ENCODE results near the gene ANGPTL2. TPM values are rescaled to one million over a fixed set of nuclear protein-coding genes. Genes with fewer than 3 reads are reported as not detected.

ANGPTL2 gene
- polyA plus RNA-seq, 2 of the 4 experiments (the other 2 are of a cell fraction), result 0.06 TPM; not detected in 1

DNA sequence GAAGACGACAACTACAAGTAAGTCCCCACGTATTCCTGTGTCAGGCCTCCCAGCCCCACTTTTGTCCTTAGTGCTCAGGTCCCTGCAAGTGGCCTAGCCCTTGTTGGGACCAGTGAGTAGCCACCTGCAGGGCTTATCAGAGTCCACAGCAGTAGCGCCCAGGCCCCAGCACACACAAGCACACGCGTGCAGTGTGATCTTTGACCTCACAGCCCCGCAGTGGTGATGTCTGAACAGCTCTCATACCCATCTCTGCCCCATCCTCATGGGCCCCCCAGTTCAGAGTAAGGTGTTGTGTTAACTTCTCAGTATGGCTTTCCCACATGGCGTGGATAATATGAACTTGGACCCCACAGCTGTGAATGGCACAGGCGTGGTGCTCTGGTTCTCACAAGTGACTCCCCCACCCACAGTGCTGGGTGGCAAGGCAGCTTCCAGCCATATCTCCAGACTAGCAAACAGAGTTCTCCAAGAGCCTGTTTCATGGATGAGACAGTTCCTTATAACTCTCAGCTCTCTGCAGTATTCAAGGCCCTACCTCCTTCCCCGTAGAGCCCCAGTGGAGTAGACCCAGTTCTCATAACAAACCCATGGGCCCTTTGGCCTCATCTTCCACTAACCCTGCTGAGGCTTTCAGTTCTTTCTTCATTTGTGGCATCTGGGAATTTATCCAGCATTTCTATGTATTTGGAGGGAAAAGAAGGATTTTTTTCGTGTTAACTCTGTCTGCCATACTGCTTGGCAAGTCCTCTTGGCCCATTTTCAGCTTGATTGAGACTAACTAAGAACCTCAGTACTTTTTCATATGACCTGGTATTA, 46.5 kb upstream of the ANGPTL2 start:
- Histone ChIP-seq H3K4me3 (no peak overlapping the region), H3K27ac (no peak overlapping the region), H3K9me3 (no peaks in the 10 kb centered on the region), H3K4me1 (0 out of 3 replicates have a peak, but pooled peaks cover 6% of the 10 kb centered on the region), H3K4me2 (no peak overlapping the region)
- FAIRE-seq (no peak), DNase-seq (ENCODE audit: low read depth in 1 of 2, low spot score in 1 of 2) (no peak), ATAC-seq (no peak)
- TF ChIP-seq, protein P1, sequence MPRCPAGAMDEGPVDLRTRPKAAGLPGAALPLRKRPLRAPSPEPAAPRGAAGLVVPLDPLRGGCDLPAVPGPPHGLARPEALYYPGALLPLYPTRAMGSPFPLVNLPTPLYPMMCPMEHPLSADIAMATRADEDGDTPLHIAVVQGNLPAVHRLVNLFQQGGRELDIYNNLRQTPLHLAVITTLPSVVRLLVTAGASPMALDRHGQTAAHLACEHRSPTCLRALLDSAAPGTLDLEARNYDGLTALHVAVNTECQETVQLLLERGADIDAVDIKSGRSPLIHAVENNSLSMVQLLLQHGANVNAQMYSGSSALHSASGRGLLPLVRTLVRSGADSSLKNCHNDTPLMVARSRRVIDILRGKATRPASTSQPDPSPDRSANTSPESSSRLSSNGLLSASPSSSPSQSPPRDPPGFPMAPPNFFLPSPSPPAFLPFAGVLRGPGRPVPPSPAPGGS (IDR thresholded peaks at IDR 0.05), result no peak
- no peak for TF ChIP-seq ZC3H11A (IDR thresholded peaks at IDR 0.05)
- no peak for TF ChIP-seq KDM5A (IDR thresholded peaks at IDR 0.05)
- TF ChIP-seq HOXB5 (CRISPR knock-in tag; IDR thresholded peaks at IDR 0.05), result no peak
- TF ChIP-seq FOSB (CRISPR knock-in tag; IDR thresholded peaks at IDR 0.05), result no peak
- TF ChIP-seq, protein P2, sequence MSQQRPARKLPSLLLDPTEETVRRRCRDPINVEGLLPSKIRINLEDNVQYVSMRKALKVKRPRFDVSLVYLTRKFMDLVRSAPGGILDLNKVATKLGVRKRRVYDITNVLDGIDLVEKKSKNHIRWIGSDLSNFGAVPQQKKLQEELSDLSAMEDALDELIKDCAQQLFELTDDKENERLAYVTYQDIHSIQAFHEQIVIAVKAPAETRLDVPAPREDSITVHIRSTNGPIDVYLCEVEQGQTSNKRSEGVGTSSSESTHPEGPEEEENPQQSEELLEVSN (IDR thresholded peaks at IDR 0.05; ENCODE audit: borderline replicate concordance, low read depth), result no peak
- no peak for TF ChIP-seq EHMT2 (IDR thresholded peaks at IDR 0.05; ENCODE audit: low read depth)
- TF ChIP-seq ZNF302 (CRISPR knock-in tag; IDR thresholded peaks at IDR 0.05), result no peak
- no peak for TF ChIP-seq SMC3 (IDR thresholded peaks at IDR 0.05)
- TF ChIP-seq CEBPB (IDR thresholded peaks at IDR 0.05), result no peak
- CTCF ChIA-PET, result interaction anchor here (1.0 to 1.2 kb wide), 2 partner anchors 204 to 230 kb away, joined by 3 read pairs; no protein-coding TSS in a partner anchor
- POLR2A ChIA-PET, result no interaction called here
- 80% methylated on average over 8 of the region's 10 CpGs for WGBS (ENCODE audit: missing lambda C conversion rate)

DNA sequence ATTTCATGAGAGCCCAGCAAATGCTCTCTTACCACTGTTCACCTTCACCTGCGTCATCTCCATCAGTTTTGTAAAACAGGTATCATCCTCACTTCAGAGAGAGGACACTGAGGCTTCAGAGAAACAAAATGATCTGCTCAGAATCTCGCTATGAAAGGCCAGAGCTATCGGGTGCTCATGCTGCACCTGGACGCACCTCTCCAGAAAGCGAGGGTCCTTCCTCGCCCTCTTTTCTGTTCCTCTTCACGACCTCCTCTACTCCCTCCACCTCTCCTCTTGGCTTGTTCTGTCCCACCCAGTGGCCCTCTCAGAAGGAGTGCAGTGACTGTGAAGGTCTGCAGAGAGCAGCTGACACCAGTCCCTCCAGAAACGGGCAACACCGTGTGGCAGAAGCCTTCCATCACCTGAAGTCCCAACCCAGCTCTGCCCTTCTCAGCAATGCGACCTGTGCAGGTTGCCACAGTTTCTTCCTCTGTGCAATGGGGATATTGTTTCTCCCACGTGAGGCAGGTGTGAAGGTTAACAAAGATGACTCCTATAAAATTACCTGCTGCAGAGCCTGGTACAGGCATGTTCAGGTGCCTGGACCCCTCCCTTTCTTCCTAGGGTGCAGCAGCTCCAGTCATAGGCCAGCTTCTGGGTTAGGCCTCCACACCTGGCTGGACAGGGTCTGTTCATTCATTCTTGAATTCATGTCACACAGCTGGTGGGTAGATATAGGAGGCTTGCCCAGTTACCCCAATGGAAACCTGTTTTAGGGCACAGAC, 45.3 kb upstream of the ANGPTL2 start:
- FAIRE-seq (no peak), ATAC-seq (no peak; a peak in 1 of 6 replicates), DNase-seq (ENCODE audit: low read depth in 1 of 2, low spot score in 1 of 2) (no peak)
- H3K9me3 ChIP-seq, result no peaks in the 10 kb centered on the region
- H3K27ac ChIP-seq, result no peak overlapping the region
- H3K4me1 ChIP-seq, result peaks cover 16% of the 10 kb centered on the region; the same call in 2 of the 3 replicates
- no peak overlapping the region for H3K4me3 ChIP-seq
- WGBS (ENCODE audit: missing lambda C conversion rate), result 86% methylated on average over 11 of the region's 11 CpGs
- CTCF ChIA-PET, result interaction anchor here (1.0 to 2.5 kb wide), 4 partner anchors 25 to 228 kb away, joined by 3 to 7 read pairs (median 3); no protein-coding TSS in a partner anchor
- no peak for TF ChIP-seq EHF (CRISPR knock-in tag; IDR thresholded peaks at IDR 0.05)
- TF ChIP-seq ZSCAN20 (CRISPR knock-in tag; IDR thresholded peaks at IDR 0.05), result no peak
- no peak for TF ChIP-seq EHMT2 (IDR thresholded peaks at IDR 0.05; ENCODE audit: low read depth)
- TF ChIP-seq, protein P3, sequence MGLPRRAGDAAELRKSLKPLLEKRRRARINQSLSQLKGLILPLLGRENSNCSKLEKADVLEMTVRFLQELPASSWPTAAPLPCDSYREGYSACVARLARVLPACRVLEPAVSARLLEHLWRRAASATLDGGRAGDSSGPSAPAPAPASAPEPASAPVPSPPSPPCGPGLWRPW (IDR thresholded peaks at IDR 0.05), result no peak
- no peak overlapping the region for H3K4me2 ChIP-seq
- POLR2A ChIA-PET, result no interaction called here

DNA sequence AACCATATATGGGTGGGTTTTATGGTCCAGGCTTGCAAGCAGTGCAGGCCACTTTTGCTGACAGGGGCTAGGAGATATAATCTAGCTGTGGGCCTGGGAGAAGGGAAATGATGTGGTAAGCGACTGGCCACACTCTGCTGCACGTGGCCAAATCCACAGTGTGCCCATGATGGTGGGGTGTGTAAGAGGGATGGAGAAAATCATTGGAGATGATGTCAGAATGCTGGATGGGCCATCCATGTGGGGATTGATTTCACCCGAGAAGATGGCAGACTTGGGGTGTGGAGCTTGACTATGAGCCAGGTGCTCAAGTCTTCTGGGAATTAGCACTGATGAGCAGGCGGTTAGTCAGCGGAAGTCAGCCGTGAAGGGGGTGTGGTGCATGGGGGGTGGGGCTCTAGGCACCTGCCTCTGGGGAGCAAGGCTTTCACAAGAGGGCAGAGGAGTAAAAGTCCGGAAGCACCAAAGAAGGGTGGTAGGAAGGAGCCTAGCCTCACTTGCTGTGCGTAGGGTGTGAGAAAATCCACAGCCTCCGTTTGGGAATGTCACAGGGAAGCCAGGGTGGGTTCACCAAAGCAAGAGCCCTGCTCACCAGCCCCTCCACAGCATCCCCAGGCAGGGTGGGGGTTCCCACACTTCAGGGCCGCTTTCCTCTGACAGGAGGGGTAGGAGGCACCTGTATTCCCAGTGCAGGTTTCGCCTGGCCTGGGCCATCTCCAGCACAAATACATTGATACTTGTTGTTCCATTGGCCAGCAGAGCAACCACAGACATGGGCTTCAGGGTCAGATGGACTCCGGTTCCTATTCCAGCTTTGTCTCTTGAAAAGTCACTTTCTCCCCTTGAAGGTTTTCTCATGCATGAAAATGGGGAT, 44.5 kb upstream of the ANGPTL2 start:
- POLR2A ChIA-PET, result interaction anchor here (0.6 kb wide), 2 partner anchors 44 to 732 kb away, joined by 5 to 6 read pairs; partner anchors contain the start of gene ANGPTL2
- H3K9me3 ChIP-seq, result no peaks in the 10 kb centered on the region
- ATAC-seq, result no peak
- H3K4me2 ChIP-seq, result no peak overlapping the region
- CTCF ChIA-PET, result interaction anchor here (1.4 to 2.5 kb wide), 3 partner anchors 16 to 202 kb away, joined by 3 to 7 read pairs (median 4); no protein-coding TSS in a partner anchor
- no peak for FAIRE-seq
- TF ChIP-seq TP53 (CRISPR knock-in tag; IDR thresholded peaks at IDR 0.05) (no peak), POLR2A (IDR thresholded peaks at IDR 0.05; ENCODE audit: low read length) (no peak), NPAS2 (CRISPR knock-in tag; IDR thresholded peaks at IDR 0.05; ENCODE audit: borderline replicate concordance) (no peak), HEYL (CRISPR knock-in tag; IDR thresholded peaks at IDR 0.05) (no peak)
- 69% methylated on average over 11 of the region's 12 CpGs for WGBS (ENCODE audit: missing lambda C conversion rate)
- no peak overlapping the region for H3K4me3 ChIP-seq
- H3K4me1 ChIP-seq, result peaks cover 16% of the 10 kb centered on the region; the same call in 2 of the 3 replicates
- DNase-seq (ENCODE audit: low read depth in 1 of 2, low spot score in 1 of 2), result no peak
- no peak overlapping the region for H3K27ac ChIP-seq

All from A549 (cell line).